WERI-Rb-1 (cell line): ENCODE results near the gene AKAP8.
A peak's percentile ranks its signal among the peaks of the same experiment; 100 is the strongest.

Experiments used
- DNase-seq: peaks from one replicate; pipeline ENCODE4 v3.0.0-alpha.2; 2020
- H3K27ac ChIP-seq: fragments of 250-450 bp; sonication (Bioruptor Pico); 2 replicates; pipeline ENCODE4 v1.5.1; 2020; ENCODE audit warnings: mild to moderate bottlenecking, moderate library complexity
- H3K27me3 ChIP-seq: fragments of 250-450 bp; sonication (Bioruptor Pico); 2 replicates; pipeline ENCODE4 v1.5.1; 2021; ENCODE audit warnings: mild to moderate bottlenecking, low read depth, moderate library complexity; ENCODE audit not compliant: insufficient read depth, severe bottlenecking
- H3K36me3 ChIP-seq: fragments of 250-450 bp; sonication (Bioruptor Pico); 2 replicates; pipeline ENCODE4 v1.5.1; 2020; ENCODE audit warnings: mild to moderate bottlenecking, moderate library complexity
- H3K4me3 ChIP-seq: 2 replicates; pipeline ENCODE4 v1.5.1; 2011; ENCODE audit warnings: low read depth, mild to moderate bottlenecking, control low read depth, low read length
- H3K9me3 ChIP-seq: fragments of 250-450 bp; sonication (Bioruptor Pico); 2 replicates; pipeline ENCODE4 v1.5.1; 2021; ENCODE audit warnings: mild to moderate bottlenecking, moderate library complexity; ENCODE audit not compliant: severe bottlenecking
- CTCF ChIP-seq: IDR thresholded peaks from 2 replicates; pipeline ENCODE4 v1.5.1; 2011; ENCODE audit warnings: low read depth, mild to moderate bottlenecking, control low read depth, inconsistent platforms, low read length

The AKAP8 gene

DNA sequence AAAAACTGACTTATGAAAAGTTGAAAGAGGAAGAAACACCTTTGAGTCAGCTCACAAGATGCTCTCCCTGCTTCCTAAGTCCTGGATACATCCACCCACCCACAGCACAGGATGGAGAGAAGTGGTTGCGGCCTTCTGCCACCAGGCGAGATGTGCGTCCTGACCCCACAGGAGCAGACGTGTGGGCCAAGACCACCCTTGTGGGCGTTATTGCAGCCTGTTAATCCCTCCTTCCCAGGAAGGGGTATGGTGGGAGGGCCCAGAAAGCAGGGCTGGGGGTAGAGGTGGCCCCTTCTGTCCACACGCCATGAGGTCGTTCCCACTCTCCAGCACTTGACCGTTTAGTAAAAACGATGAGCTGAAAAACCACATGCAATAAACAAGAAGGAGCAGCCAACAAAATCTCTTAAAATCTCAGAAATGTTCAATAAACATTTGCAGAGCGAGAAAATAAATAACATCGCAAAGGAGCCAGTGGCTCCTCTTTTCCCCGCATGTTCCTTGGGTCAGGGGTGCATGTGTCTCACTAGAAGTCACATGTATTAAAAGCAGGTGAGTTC is 41.6 kb upstream of the AKAP8 start:
- no peak for TF ChIP-seq CTCF
- no peak for DNase-seq
- Histone ChIP-seq H3K36me3 (peaks cover 50% of the 10 kb centered on the region), H3K4me3 (no peak overlapping the region), H3K27ac (no peak overlapping the region), H3K27me3 (no peaks in the 10 kb centered on the region), H3K9me3 (no peaks in the 10 kb centered on the region)

GRCh38 chr19:15419413-15420025 is 39.9 kb upstream of the AKAP8 start:
- DNase-seq = no peak
- H3K27ac ChIP-seq = no peak overlapping the region
- H3K9me3 ChIP-seq = no peaks in the 10 kb centered on the region
- H3K4me3 ChIP-seq = peak overlapping the region; percentile 38
- TF ChIP-seq CTCF = no peak
- H3K27me3 ChIP-seq = no peaks in the 10 kb centered on the region
- peaks cover 50% of the 10 kb centered on the region for H3K36me3 ChIP-seq

DNA sequence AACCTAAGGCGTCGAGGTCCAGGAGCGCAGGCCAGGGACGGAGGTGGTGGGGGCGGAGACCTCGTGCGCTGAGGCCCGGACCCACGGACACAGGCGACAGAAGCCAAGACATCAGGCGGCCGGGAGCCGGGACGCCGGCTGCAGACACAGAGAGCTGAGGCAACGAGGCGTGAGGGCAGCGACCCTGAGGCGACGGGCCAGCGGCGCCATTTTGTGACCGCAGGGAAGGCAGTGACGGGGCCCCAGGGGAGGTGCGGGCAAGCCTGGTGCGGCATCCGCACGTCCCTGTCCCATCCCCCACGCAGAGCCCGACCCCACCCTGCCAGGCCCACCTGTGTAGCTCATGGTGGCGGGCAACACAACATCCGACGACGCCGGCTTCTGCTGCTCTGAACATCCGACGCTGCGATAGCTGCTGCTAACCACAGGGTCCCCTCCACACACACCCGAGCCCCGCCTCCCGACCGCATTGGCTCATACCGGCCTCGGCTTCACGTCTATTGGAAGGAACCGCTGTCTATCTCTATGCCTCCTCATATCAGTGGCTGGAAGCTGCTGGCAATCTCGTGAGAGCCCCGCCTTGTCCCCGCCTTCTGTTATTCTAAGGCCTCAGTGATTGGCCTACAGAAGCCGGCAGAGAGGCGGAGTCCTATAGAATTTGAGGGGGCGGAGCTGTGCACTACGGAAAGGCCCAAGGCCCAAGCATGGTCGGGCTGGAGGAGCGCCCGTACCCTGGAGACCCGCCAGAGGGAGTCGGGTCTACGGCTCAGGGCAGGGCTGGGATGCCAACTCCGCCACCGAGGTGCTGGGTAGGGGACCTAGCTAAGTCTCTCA is 39.2 kb upstream of the AKAP8 start, which contains the start of gene AKAP8L:
TSS of gene AKAP8L (minus strand) at position 410 of the 834 bp plus-strand sequence. CDS start at position 345, 65 bp downstream.
- Histone ChIP-seq H3K36me3 (peaks cover 43% of the 10 kb centered on the region), H3K27ac (peak within 1 kb of the TSS; percentile 93), H3K9me3 (no peaks in the 10 kb centered on the region), H3K4me3 (peak within 1 kb of the TSS; percentile 75), H3K27me3 (no peaks in the 10 kb centered on the region)
- TF ChIP-seq CTCF = peak; percentile 78
- DNase-seq = peak; percentile 99

DNA sequence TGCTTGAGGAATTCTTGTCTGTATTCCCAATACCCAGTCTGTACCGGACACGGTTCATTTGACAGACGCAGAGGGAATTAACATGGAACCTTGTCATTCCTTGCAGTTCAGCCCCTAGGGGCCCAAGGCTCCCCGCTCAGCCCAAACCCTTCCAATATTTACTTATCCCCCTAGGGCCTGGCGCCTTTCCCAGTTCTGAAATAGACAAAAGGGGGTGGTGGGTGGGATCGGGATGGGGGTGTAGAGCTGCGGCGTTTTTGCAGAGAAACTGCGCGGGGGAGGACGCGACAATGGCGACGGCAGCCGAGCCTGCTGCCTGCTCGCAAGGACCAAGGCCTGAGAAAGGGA is 38.6 kb upstream of the AKAP8 start:
- peaks cover 37% of the 10 kb centered on the region for H3K36me3 ChIP-seq

GRCh38 chr19:15417699-15418098 is 38.1 kb upstream of the AKAP8 start:
- TF ChIP-seq CTCF = no peak
- Histone ChIP-seq H3K27me3 (no peaks in the 10 kb centered on the region), H3K4me3 (peak overlapping the region; percentile 75), H3K9me3 (no peaks in the 10 kb centered on the region), H3K36me3 (peaks cover 34% of the 10 kb centered on the region), H3K27ac (peak overlapping the region; percentile 93)
- peak; percentile 27 for DNase-seq

More for the DNA sequence above, 38.6 kb upstream of the AKAP8 start:
- Histone ChIP-seq H3K27ac (peak overlapping the region; percentile 93), H3K9me3 (no peaks in the 10 kb centered on the region), H3K27me3 (no peaks in the 10 kb centered on the region), H3K4me3 (peak overlapping the region; percentile 75)
- TF ChIP-seq CTCF = no peak
- peak; percentile 30 for DNase-seq
